ENCODE results near the gene BORCS5. TPM values are rescaled to one million over a fixed set of nuclear protein-coding genes. Genes with fewer than 3 reads are reported as not detected.

The BORCS5 gene
- total RNA-seq, 1 donor from 2014 or later = 22.7 TPM

GRCh38 chr12:12453635-12454034 is 96.8 kb downstream of the BORCS5 start:
- POLR2A ChIA-PET = no interaction called here
- no peaks in the 10 kb centered on the region for H3K27me3 Mint-ChIP-seq
- no peak for DNase-seq
- no peaks in the 10 kb centered on the region for H3K4me1 Mint-ChIP-seq
- intact Hi-C loops (cut with micrococcal nuclease) = no loop called here
- no peak overlapping the region for H3K27ac Mint-ChIP-seq
- peaks cover 7% of the 10 kb centered on the region for H3K36me3 Mint-ChIP-seq (ENCODE audit: low read depth)
- CTCF ChIA-PET = no interaction called here
- H3K9me3 Mint-ChIP-seq = no peaks in the 10 kb centered on the region
- ATAC-seq (ENCODE audit: low read depth) = no peak
- no peak overlapping the region for H3K4me3 Mint-ChIP-seq
- TF ChIP-seq, protein P1, sequence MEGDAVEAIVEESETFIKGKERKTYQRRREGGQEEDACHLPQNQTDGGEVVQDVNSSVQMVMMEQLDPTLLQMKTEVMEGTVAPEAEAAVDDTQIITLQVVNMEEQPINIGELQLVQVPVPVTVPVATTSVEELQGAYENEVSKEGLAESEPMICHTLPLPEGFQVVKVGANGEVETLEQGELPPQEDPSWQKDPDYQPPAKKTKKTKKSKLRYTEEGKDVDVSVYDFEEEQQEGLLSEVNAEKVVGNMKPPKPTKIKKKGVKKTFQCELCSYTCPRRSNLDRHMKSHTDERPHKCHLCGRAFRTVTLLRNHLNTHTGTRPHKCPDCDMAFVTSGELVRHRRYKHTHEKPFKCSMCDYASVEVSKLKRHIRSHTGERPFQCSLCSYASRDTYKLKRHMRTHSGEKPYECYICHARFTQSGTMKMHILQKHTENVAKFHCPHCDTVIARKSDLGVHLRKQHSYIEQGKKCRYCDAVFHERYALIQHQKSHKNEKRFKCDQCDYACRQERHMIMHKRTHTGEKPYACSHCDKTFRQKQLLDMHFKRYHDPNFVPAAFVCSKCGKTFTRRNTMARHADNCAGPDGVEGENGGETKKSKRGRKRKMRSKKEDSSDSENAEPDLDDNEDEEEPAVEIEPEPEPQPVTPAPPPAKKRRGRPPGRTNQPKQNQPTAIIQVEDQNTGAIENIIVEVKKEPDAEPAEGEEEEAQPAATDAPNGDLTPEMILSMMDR (IDR thresholded peaks at IDR 0.05) = no peak

GRCh38 chr12:12454315-12454714 is 97.4 kb downstream of the BORCS5 start:
- Mint-ChIP-seq H3K27me3 (no peaks in the 10 kb centered on the region), H3K4me1 (no peaks in the 10 kb centered on the region), H3K36me3 (ENCODE audit: low read depth) (peaks cover 7% of the 10 kb centered on the region), H3K27ac (no peak overlapping the region), H3K9me3 (no peaks in the 10 kb centered on the region), H3K4me3 (no peak overlapping the region)
- CTCF ChIA-PET = no interaction called here
- intact Hi-C loops (cut with micrococcal nuclease) = no loop called here
- ATAC-seq (ENCODE audit: low read depth) (no peak), DNase-seq (no peak)
- TF ChIP-seq, protein P1 (IDR thresholded peaks at IDR 0.05) = no peak
- POLR2A ChIA-PET = no interaction called here

- Mint-ChIP-seq H3K9me3 (no peaks in the 10 kb centered on the region), H3K36me3 (ENCODE audit: low read depth) (peaks cover 7% of the 10 kb centered on the region), H3K27me3 (no peaks in the 10 kb centered on the region), H3K27ac (no peak overlapping the region), H3K4me1 (no peaks in the 10 kb centered on the region), H3K4me3 (no peak overlapping the region)
- ATAC-seq (ENCODE audit: low read depth) (no peak), DNase-seq (no peak)
- intact Hi-C loops (cut with micrococcal nuclease) = no loop called here
- CTCF ChIA-PET = no interaction called here
- POLR2A ChIA-PET = no interaction called here
- TF ChIP-seq, protein P1 (IDR thresholded peaks at IDR 0.05) = no peak
Observed at GRCh38 chr12:12456637-12457036, 99.8 kb downstream of the BORCS5 start.

DNA sequence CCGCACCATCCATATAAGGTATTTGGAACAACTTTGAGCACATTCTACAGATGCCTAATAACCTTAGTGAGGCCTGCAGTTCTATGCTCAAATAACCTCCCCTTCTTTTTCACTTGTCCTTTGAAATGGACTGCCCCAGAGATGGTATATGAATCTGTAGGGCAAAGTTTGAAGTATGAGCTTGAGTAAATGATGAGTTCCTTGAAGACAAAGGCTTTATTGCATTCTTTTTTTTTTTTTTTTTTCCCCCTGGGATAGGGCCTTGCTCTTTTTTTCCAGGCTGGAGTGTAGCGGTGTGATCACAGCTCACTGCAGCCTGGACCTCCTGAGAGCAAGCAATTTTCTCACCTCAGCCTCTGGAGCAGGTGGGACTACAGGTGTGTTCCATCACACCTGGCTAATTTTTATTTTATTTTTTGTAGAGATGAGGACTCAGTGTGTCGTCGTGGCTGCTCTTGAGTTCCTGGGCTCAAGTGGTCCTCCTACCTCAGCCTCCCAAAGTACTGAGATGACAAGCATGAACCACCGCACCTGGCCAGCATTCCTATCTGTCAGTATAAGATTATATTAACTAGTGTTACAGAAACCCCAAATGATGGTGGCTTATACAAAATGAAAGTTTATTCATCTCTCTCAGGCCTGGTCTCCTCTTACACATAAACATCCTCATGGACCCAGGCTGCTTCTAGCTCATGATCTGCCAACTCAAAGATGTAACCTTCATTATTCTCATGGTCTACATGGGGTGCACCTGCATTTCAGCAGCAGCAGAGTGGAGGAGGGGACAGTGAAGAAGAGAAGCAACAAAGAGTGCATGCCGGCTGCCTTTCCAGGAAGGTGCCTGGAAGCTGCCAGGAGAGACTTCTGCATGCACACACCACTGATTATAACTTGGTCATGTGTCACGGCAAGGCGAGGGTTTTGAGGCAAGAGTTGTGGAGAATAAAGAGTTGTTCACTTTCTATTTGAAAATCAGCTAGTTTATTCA is 104.4 kb downstream of the BORCS5 start:
- H3K9me3 Mint-ChIP-seq = no peaks in the 10 kb centered on the region
- no peak overlapping the region for H3K4me3 Mint-ChIP-seq
- H3K27ac Mint-ChIP-seq = no peak overlapping the region
- peaks cover 5% of the 10 kb centered on the region for H3K4me1 Mint-ChIP-seq
- TF ChIP-seq, protein P1 (IDR thresholded peaks at IDR 0.05) = no peak
- ChIA-PET CTCF (interaction anchor here (1.2 kb wide), 1 partner anchor 276 kb away, joined by 3 read pairs; no protein-coding TSS in a partner anchor), POLR2A (interaction anchor here (0.6 kb wide), 1 partner anchor 25 kb away, joined by 6 read pairs; no protein-coding TSS in a partner anchor)
- no peak for ATAC-seq (ENCODE audit: low read depth)
- no peaks in the 10 kb centered on the region for H3K27me3 Mint-ChIP-seq
- H3K36me3 Mint-ChIP-seq (ENCODE audit: low read depth) = peaks cover 33% of the 10 kb centered on the region
- DNase-seq = no peak
- intact Hi-C loops (cut with micrococcal nuclease) = no loop called here

DNA sequence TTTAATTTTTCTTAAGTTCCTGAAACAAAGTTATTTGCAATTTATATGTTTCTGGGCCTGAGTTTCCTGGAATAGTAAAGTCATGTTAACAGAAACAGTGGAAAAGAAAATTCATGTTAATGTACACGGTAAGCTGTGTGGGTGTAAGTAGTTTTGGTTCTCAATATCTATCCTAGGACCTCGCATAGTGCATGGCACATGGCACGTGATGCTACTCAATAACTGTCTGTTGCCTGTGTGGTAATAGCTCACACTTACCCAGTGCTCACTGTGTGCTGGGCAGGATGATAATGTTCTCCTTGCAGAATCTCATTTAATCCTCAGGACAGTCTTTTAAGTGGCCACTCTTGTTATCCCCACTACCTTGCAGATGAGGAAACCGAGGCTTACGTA is 105.0 kb downstream of the BORCS5 start:
- TF ChIP-seq, protein P1 (IDR thresholded peaks at IDR 0.05) = no peak
- no peaks in the 10 kb centered on the region for H3K9me3 Mint-ChIP-seq
- H3K4me3 Mint-ChIP-seq = no peak overlapping the region
- ChIA-PET CTCF (interaction anchor here (1.2 kb wide), 1 partner anchor 276 kb away, joined by 3 read pairs; no protein-coding TSS in a partner anchor), POLR2A (no interaction called here)
- peaks cover 5% of the 10 kb centered on the region for H3K4me1 Mint-ChIP-seq
- peaks cover 37% of the 10 kb centered on the region for H3K36me3 Mint-ChIP-seq (ENCODE audit: low read depth)
- DNase-seq = no peak
- no peak for ATAC-seq (ENCODE audit: low read depth)
- intact Hi-C loops (cut with micrococcal nuclease) = no loop called here
- no peaks in the 10 kb centered on the region for H3K27me3 Mint-ChIP-seq
- H3K27ac Mint-ChIP-seq = no peak overlapping the region
